Endothelial cell of umbilical vein (primary cell): ENCODE measurements around the gene NT5C. TPM values are rescaled to one million over a fixed set of nuclear protein-coding genes. Genes with fewer than 3 reads are reported as not detected.

ENCODE experiments used
- BruUV-seq: library from RNA; stranded (reverse); fragments of 400-500 nt; replicated peaks from 2 replicates; lab custom pipeline; 2021; lab: Mats Ljungman, UMichigan
- CTCF ChIA-PET: fragments of 300-600, 350-600 bp; sonication (Branson Sonifier 250); formaldehyde crosslinking; loops from one replicate; lab custom pipeline; 2021; ENCODE audit warnings: antibody characterized with exemption, inconsistent platforms; lab: Charles Lee
- POLR2A ChIA-PET: fragments of 300-600, 350-600 bp; sonication (Branson Sonifier 250); formaldehyde crosslinking; loops from one replicate; lab custom pipeline; 2021; ENCODE audit warnings: antibody characterized with exemption, inconsistent platforms; lab: Charles Lee
- DNase-seq: peaks from one replicate; pipeline ENCODE4 v3.0.0-alpha.2; 2011; ENCODE audit warnings: low read depth, low spot score
- FAIRE-seq: peaks from 2 replicates; lab custom pipeline; 2011; peaks lifted over from hg19 to GRCh38; lab: Jason Lieb, UNC
- H2AFZ ChIP-seq: 2 replicates; pipeline ENCODE4 v1.6.0; 2012; ENCODE audit warnings: low read depth, low read length, control low read depth, inconsistent platforms
- H3K27ac ChIP-seq: 2 replicates; pipeline ENCODE4 v1.5.1; 2011; ENCODE audit warnings: low read depth, mild to moderate bottlenecking, control low read depth, low read length, moderate library complexity; ENCODE audit not compliant: insufficient read depth
- H3K27me3 ChIP-seq, 2 experiments: 2 replicates each; pipeline versions ENCODE4 v1.6.0 to v1.6.1; 2011; ENCODE audit warnings: low read length in 2 of 2, mixed read lengths in 1 of 2; ENCODE audit not compliant: control insufficient read depth in 2 of 2, insufficient read depth in 2 of 2
- H3K36me3 ChIP-seq, 2 experiments: 2 replicates in 1 of 2; 3 replicates in 1 of 2; pipeline ENCODE4 v1.5.1; 2011; ENCODE audit warnings: low read length in 2 of 2, mild to moderate bottlenecking in 1 of 2, moderate library complexity in 1 of 2; ENCODE audit not compliant: control insufficient read depth in 2 of 2, insufficient read depth in 2 of 2; ENCODE audit errors: extremely low read depth in 1 of 2
- H3K4me1 ChIP-seq: 3 replicates; pipeline ENCODE4 v1.5.1; 2011; ENCODE audit warnings: mild to moderate bottlenecking, low read length; ENCODE audit not compliant: control insufficient read depth, insufficient read depth; ENCODE audit errors: extremely low read depth
- H3K4me2 ChIP-seq: 2 replicates; pipeline ENCODE4 v1.6.1; 2011; ENCODE audit warnings: low read length, control low read depth, mixed read lengths; ENCODE audit not compliant: insufficient read depth
- H3K4me3 ChIP-seq, 3 experiments: fragments of 200-600 bp in 1 of 3; sonication (generic), shearing (Covaris generic) in 1 of 3; replicated peaks in 1 of 3; 2 replicates each; pipeline ENCODE4 v1.5.1; 2011 to 2016; ENCODE audit warnings: control low read depth in 3 of 3, low read length in 3 of 3, mild to moderate bottlenecking in 2 of 3, inconsistent platforms in 1 of 3, low read depth in 1 of 3, moderate library complexity in 1 of 3; ENCODE audit not compliant: insufficient read depth in 1 of 3
- H3K79me2 ChIP-seq: 2 replicates; pipeline ENCODE4 v1.6.0; 2012; ENCODE audit warnings: low read length, inconsistent platforms; ENCODE audit not compliant: control insufficient read depth, insufficient read depth
- H3K9ac ChIP-seq: replicated peaks from 2 replicates; pipeline ENCODE3; 2011; ENCODE audit warnings: low read length, control low read depth; ENCODE audit not compliant: insufficient read depth; ENCODE audit errors: extremely low read depth
- H3K9me1 ChIP-seq: replicated peaks from 3 replicates; pipeline ENCODE4 v1.6.0; 2011; ENCODE audit warnings: mild to moderate bottlenecking, low read length; ENCODE audit not compliant: control insufficient read depth, insufficient read depth; ENCODE audit errors: extremely low read depth
- H3K9me3 ChIP-seq: replicated peaks from 2 replicates; pipeline ENCODE4 v1.5.1; 2012; ENCODE audit warnings: low read length, inconsistent platforms; ENCODE audit not compliant: control insufficient read depth, insufficient read depth
- H4K20me1 ChIP-seq: replicated peaks from 2 replicates; pipeline ENCODE3; 2011; ENCODE audit warnings: mild to moderate bottlenecking, low read length; ENCODE audit not compliant: control insufficient read depth, insufficient read depth; ENCODE audit errors: extremely low read depth
- EZH2 ChIP-seq: IDR thresholded peaks from 2 replicates; pipeline ENCODE4 v1.6.1; 2012; ENCODE audit warnings: borderline replicate concordance, low read depth, mild to moderate bottlenecking, moderate library complexity, low read length, inconsistent platforms; ENCODE audit not compliant: severe bottlenecking
- FOS ChIP-seq: IDR thresholded peaks from 2 replicates; pipeline ENCODE4 v1.6.1; 2011; ENCODE audit warnings: mild to moderate bottlenecking, low read length, moderate library complexity, borderline replicate concordance; ENCODE audit not compliant: insufficient read depth
- GATA2 ChIP-seq: IDR thresholded peaks from 2 replicates; pipeline ENCODE4 v1.7.0; 2011; ENCODE audit warnings: low read depth, mild to moderate bottlenecking, moderate library complexity, mixed read lengths, low read length; ENCODE audit not compliant: insufficient read length, insufficient read depth
- JUN ChIP-seq: IDR thresholded peaks from 2 replicates; pipeline ENCODE4 v1.6.1; 2011; ENCODE audit warnings: borderline replicate concordance, low read depth; ENCODE audit not compliant: insufficient read length, insufficient read depth
- MYC ChIP-seq: IDR thresholded peaks from one replicate; pipeline ENCODE4 v1.6.1; 2011; ENCODE audit warnings: mild to moderate bottlenecking, low read depth, low read length
- POLR2A ChIP-seq: IDR thresholded peaks from 2 replicates; pipeline ENCODE4 v1.6.1; 2012; ENCODE audit warnings: low read depth, mild to moderate bottlenecking, control low read depth, low read length
- POLR2AphosphoS5 ChIP-seq: IDR thresholded peaks from 2 replicates; pipeline ENCODE4 v1.6.1; 2012; ENCODE audit warnings: low read depth, mild to moderate bottlenecking, control low read depth, low read length, moderate library complexity; ENCODE audit not compliant: insufficient read depth
- dilution Hi-C: fragments of 300-500 bp; cut with MboI; formaldehyde crosslinking; loops from one replicate; pipeline ENCODE4 v1.15.0; 2019; ENCODE audit warnings: low sequenced_read_pairs; ENCODE audit not compliant: extremely low pct_ligation_motif_present
- intact Hi-C: fragments of 100-400 bp; cut with micrococcal nuclease; formaldehyde crosslinking; loops from one replicate; pipeline ENCODE4 v1.10.0; 2022
- polyA plus RNA-seq, 4 experiments: library from polyadenylated mRNA; depleted of rRNA in 3 of 4; stranded (reverse) in 3 of 4; unstranded in 1 of 4; fragments of >200 nt; gene quantifications; 2 replicates each; pipeline versions ENCODE4 v1.2.1 to v1.2.3, GENCODE V29; 2011 to 2012; ENCODE audit warnings: missing spikeins in 1 of 4
- small RNA-seq: library from RNA; depleted of rRNA; stranded (forward); fragments of <200 nt; gene quantifications from one replicate; pipeline ENCODE3, GENCODE V24; 2012; ENCODE audit warnings: low replicate concordance, low read depth; ENCODE audit not compliant: insufficient read depth, insufficient read length
- total RNA-seq: library from RNA; stranded (reverse); gene quantifications from 2 replicates; pipeline ENCODE4 v1.2.3, GENCODE V29; 2021
- TF ChIP-seq, protein P1 (sequence below): IDR thresholded peaks from 2 replicates; pipeline ENCODE4 v1.6.1; 2011; ENCODE audit not compliant: insufficient read depth, insufficient read length
- TF ChIP-seq, protein P2 (sequence below), 2 donors: IDR thresholded peaks; 1 replicate in 1 of 2; 2 replicates in 1 of 2; pipeline ENCODE4 v1.5.1; 2011; ENCODE audit warnings: low read length in 2 of 2, mild to moderate bottlenecking in 2 of 2, moderate library complexity in 2 of 2, control low read depth in 1 of 2, inconsistent platforms in 1 of 2, low read depth in 1 of 2; ENCODE audit not compliant: insufficient read depth in 1 of 2; ENCODE audit errors: extremely low read depth in 1 of 2

The NT5C gene
- total and polyA plus RNA-seq, 2 donors (not counting 3 experiments of a cell fraction or from before 2014, with no cell fraction given), result 29.1 to 39.2 TPM

DNA sequence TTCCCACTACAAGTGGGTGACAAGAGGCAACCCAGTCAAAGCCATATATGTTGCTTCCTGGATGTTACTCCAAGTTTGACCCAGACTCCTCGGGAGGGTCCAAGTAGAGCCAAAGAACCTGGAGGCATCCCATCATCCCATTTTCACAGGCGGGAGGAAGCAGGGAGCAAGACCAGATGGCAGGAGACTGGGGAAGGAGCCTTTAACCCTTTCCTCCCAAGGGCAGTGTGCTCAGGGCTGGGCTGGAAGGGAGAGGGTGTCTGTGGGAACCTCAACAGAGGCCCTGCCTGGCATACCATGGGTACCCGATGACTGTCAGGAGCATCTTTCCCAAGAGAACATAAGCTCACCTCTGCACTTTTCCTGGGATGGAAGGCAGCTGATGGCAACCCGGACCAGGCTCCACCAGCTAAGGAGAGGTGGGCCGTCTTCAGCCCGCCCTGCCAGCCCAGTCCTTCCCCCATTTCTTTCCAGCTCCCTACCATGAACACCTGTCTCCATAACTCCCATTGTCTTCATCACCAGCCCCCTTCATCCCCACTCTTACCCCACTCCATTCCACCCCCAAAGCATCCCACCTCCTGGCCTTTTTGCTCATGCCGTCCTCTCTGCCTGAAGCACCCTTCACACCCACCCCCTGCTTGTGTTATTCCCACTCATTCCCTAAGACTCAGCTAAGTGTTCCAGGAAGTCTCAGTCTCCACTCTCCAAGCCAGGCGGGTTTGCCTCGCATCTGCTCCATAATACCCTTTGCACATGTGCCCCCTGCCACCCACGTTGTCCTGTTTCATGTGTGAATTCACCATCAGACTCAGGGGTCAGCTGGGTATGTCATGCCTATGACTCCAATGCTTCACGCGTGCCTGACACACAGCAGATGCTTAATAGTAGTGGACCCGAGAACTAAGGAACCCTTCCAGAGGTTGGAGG, 49.7 kb downstream of the NT5C start:
- Histone ChIP-seq H3K9me1 (no peaks in the 10 kb centered on the region), H3K4me2 (no peak overlapping the region), H3K9me3 (no peaks in the 10 kb centered on the region), H2AFZ (no peak overlapping the region), H3K36me3 (no peaks in the 10 kb centered on the region), H3K4me3 (no peak overlapping the region), H3K79me2 (no peaks in the 10 kb centered on the region), H3K27ac (no peak overlapping the region), H3K27me3 (no peaks in the 10 kb centered on the region), H3K4me1 (peaks cover 25% of the 10 kb centered on the region), H3K9ac (no peak overlapping the region), H4K20me1 (no peaks in the 10 kb centered on the region)
- intact Hi-C loops, result no loop called here
- dilution Hi-C loops, result no loop called here
- DNase-seq (no peak), FAIRE-seq (peak; percentile 15)
- POLR2A ChIA-PET, result interaction anchor here (0.5 kb wide), 1 partner anchor 73 kb away, joined by 3 read pairs; no protein-coding TSS in a partner anchor
- CTCF ChIA-PET, result interaction anchor here (1.0 to 4.4 kb wide), 6 partner anchors 9 to 32 kb away, joined by 3 to 19 read pairs (median 4); no protein-coding TSS in a partner anchor
- no TSS peak for BruUV-seq
- TF ChIP-seq MYC, result no peak
- TF ChIP-seq POLR2AphosphoS5, result no peak
- TF ChIP-seq FOS, result no peak
- TF ChIP-seq GATA2, result no peak
- TF ChIP-seq, protein P1, sequence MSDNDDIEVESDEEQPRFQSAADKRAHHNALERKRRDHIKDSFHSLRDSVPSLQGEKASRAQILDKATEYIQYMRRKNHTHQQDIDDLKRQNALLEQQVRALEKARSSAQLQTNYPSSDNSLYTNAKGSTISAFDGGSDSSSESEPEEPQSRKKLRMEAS, result no peak
- no peak for TF ChIP-seq EZH2
- no peak for TF ChIP-seq JUN
- no peak for TF ChIP-seq POLR2A
- TF ChIP-seq, protein P2, sequence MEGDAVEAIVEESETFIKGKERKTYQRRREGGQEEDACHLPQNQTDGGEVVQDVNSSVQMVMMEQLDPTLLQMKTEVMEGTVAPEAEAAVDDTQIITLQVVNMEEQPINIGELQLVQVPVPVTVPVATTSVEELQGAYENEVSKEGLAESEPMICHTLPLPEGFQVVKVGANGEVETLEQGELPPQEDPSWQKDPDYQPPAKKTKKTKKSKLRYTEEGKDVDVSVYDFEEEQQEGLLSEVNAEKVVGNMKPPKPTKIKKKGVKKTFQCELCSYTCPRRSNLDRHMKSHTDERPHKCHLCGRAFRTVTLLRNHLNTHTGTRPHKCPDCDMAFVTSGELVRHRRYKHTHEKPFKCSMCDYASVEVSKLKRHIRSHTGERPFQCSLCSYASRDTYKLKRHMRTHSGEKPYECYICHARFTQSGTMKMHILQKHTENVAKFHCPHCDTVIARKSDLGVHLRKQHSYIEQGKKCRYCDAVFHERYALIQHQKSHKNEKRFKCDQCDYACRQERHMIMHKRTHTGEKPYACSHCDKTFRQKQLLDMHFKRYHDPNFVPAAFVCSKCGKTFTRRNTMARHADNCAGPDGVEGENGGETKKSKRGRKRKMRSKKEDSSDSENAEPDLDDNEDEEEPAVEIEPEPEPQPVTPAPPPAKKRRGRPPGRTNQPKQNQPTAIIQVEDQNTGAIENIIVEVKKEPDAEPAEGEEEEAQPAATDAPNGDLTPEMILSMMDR (IDR thresholded peaks at IDR 0.05; ENCODE audit: extremely low read depth in 1 of 2, insufficient read depth in 1 of 2, low read depth in 1 of 2, low read length in 2 of 2), result no peak

Small RNA genes within 50 kb of the gene (small RNA-seq; reads per million reads assigned to genes)
- not detected for gene RF00019

Other genes starting within 250 kb of the NT5C start
- gene FADS6, start 238.1 kb downstream of the NT5C start, total RNA-seq, result not detected in 2 replicates
- not detected in 2 replicates for gene FADS6, start 238.1 kb downstream of the NT5C start, polyA plus RNA-seq
- not detected in 2 replicates for gene USH1G, start 208.5 kb downstream of the NT5C start, total RNA-seq
- not detected in 2 replicates for gene USH1G, start 208.5 kb downstream of the NT5C start, polyA plus RNA-seq
- not detected in 2 replicates for gene OTOP2, start 207.5 kb downstream of the NT5C start, total RNA-seq
- gene OTOP2, start 207.5 kb downstream of the NT5C start, polyA plus RNA-seq, result not detected in 2 replicates
- not detected in 2 replicates for gene OTOP3, start 195.8 kb downstream of the NT5C start, total RNA-seq
- gene OTOP3, start 195.8 kb downstream of the NT5C start, polyA plus RNA-seq, result not detected in 2 replicates
- 36.8 and 41.4 TPM in 2 replicates for gene HID1, start 159.0 kb downstream of the NT5C start, total RNA-seq
- 53.3 and 63.4 TPM in 2 replicates for gene HID1, start 159.0 kb downstream of the NT5C start, polyA plus RNA-seq
- gene CDR2L, start 144.1 kb downstream of the NT5C start, total RNA-seq, result 34.9 and 36.7 TPM in 2 replicates
- gene CDR2L, start 144.1 kb downstream of the NT5C start, polyA plus RNA-seq, result 22.2 and 23.1 TPM in 2 replicates
- 38.0 and 38.8 TPM in 2 replicates for gene MRPL58, start 119.1 kb downstream of the NT5C start, total RNA-seq
- gene MRPL58, start 119.1 kb downstream of the NT5C start, polyA plus RNA-seq, result 28.7 and 43.7 TPM in 2 replicates
- 200 and 202 TPM in 2 replicates for gene ATP5PD, start 84.8 kb downstream of the NT5C start, total RNA-seq
- gene ATP5PD, start 84.8 kb downstream of the NT5C start, polyA plus RNA-seq, result 176 and 182 TPM in 2 replicates
- gene KCTD2, start 84.5 kb downstream of the NT5C start, total RNA-seq, result 20.6 and 23.2 TPM in 2 replicates
- 24.3 and 24.8 TPM in 2 replicates for gene KCTD2, start 84.5 kb downstream of the NT5C start, polyA plus RNA-seq
- gene SLC16A5, start 43.8 kb downstream of the NT5C start, total RNA-seq, result 16.4 and 17.4 TPM in 2 replicates
- 23.3 and 31.9 TPM in 2 replicates for gene SLC16A5, start 43.8 kb downstream of the NT5C start, polyA plus RNA-seq
- 14.5 and 15.7 TPM in 2 replicates for gene ARMC7, start 21.8 kb downstream of the NT5C start, total RNA-seq
- gene ARMC7, start 21.8 kb downstream of the NT5C start, polyA plus RNA-seq, result 11.8 and 13.1 TPM in 2 replicates
- 352 and 364 TPM in 2 replicates for gene JPT1, start 22.8 kb upstream of the NT5C start, total RNA-seq
- gene JPT1, start 22.8 kb upstream of the NT5C start, polyA plus RNA-seq, result 143 and 212 TPM in 2 replicates
- gene SUMO2, start 51.2 kb upstream of the NT5C start, total RNA-seq, result 424 and 437 TPM in 2 replicates
- 62.0 and 75.6 TPM in 2 replicates for gene SUMO2, start 51.2 kb upstream of the NT5C start, polyA plus RNA-seq
- 98.3 and 105 TPM in 2 replicates for gene NUP85, start 73.9 kb upstream of the NT5C start, total RNA-seq
- 116 and 120 TPM in 2 replicates for gene NUP85, start 73.9 kb upstream of the NT5C start, polyA plus RNA-seq
- gene GGA3, start 129.9 kb upstream of the NT5C start, total RNA-seq, result 39.2 and 62.9 TPM in 2 replicates
- 41.2 and 41.6 TPM in 2 replicates for gene GGA3, start 129.9 kb upstream of the NT5C start, polyA plus RNA-seq
- 65.7 and 79.8 TPM in 2 replicates for gene MRPS7, start 130.1 kb upstream of the NT5C start, total RNA-seq
- gene MRPS7, start 130.1 kb upstream of the NT5C start, polyA plus RNA-seq, result 74.8 and 82.8 TPM in 2 replicates
- 12.3 and 12.4 TPM in 2 replicates for gene MIF4GD, start 139.5 kb upstream of the NT5C start, total RNA-seq
- gene MIF4GD, start 139.5 kb upstream of the NT5C start, polyA plus RNA-seq, result 35.7 and 37.1 TPM in 2 replicates
- gene SLC25A19, start 157.7 kb upstream of the NT5C start, total RNA-seq, result 16.8 and 20.9 TPM in 2 replicates
- gene SLC25A19, start 157.7 kb upstream of the NT5C start, polyA plus RNA-seq, result 20.0 and 20.6 TPM in 2 replicates